ENCODE measurements around the gene KAZN.

The KAZN gene

GRCh38 chr1:15148475-15148874, 550.0 kb downstream of the KAZN start:
- no peak for DNase-seq (ENCODE audit: low read depth)
- H3K4me3 ChIP-seq (ENCODE audit: low read depth, low read length): no peak overlapping the region
- in situ Hi-C loops (cut with HindIII; ENCODE audit: low sequenced_read_pairs): loop anchor here (25.0 kb wide), 2 partner anchors 139 to 289 kb away; partner anchors contain the start of gene CTRC
- TF ChIP-seq CTCF (IDR thresholded peaks at IDR 0.05; ENCODE audit: low read depth, low read length, missing control alignments): no peak

GRCh38 chr1:15148941-15149340, 550.5 kb downstream of the KAZN start:
- no peak for TF ChIP-seq CTCF (IDR thresholded peaks at IDR 0.05; ENCODE audit: low read depth, low read length, missing control alignments)
- DNase-seq (ENCODE audit: low read depth): no peak
- in situ Hi-C loops (cut with HindIII; ENCODE audit: low sequenced_read_pairs): loop anchor here (25.0 kb wide), 2 partner anchors 138 to 288 kb away; partner anchors contain the start of gene CTRC
- no peak overlapping the region for H3K4me3 ChIP-seq (ENCODE audit: low read depth, low read length)

- no peak for TF ChIP-seq CTCF (IDR thresholded peaks at IDR 0.05; ENCODE audit: low read depth, low read length, missing control alignments)
- in situ Hi-C loops (cut with HindIII; ENCODE audit: low sequenced_read_pairs): no loop called here
- H3K4me3 ChIP-seq (ENCODE audit: low read depth, low read length): no peak overlapping the region
Observed at GRCh38 chr1:15150376-15150775, 551.9 kb downstream of the KAZN start.

GRCh38 chr1:15151377-15151806, 552.9 kb downstream of the KAZN start:
- TF ChIP-seq CTCF (IDR thresholded peaks at IDR 0.05; ENCODE audit: low read depth, low read length, missing control alignments): no peak
- H3K4me3 ChIP-seq (ENCODE audit: low read depth, low read length): no peak overlapping the region
- in situ Hi-C loops (cut with HindIII; ENCODE audit: low sequenced_read_pairs): no loop called here
- DNase-seq (ENCODE audit: low read depth): no peak

More at GRCh38 chr1:15150376-15150775, 551.9 kb downstream of the KAZN start:
- DNase-seq (ENCODE audit: low read depth): no peak

GRCh38 chr1:15151871-15152270, 553.4 kb downstream of the KAZN start:
- TF ChIP-seq CTCF (IDR thresholded peaks at IDR 0.05; ENCODE audit: low read depth, low read length, missing control alignments): no peak
- in situ Hi-C loops (cut with HindIII; ENCODE audit: low sequenced_read_pairs): no loop called here

GRCh38 chr1:15152318-15153183, 554.1 kb downstream of the KAZN start:
- peak overlapping the region; percentile 50 for H3K4me3 ChIP-seq (ENCODE audit: low read depth, low read length)
- TF ChIP-seq CTCF (IDR thresholded peaks at IDR 0.05; ENCODE audit: low read depth, low read length, missing control alignments): peak; percentile 78
- DNase-seq (ENCODE audit: low read depth): peak; percentile 77
- in situ Hi-C loops (cut with HindIII; ENCODE audit: low sequenced_read_pairs): no loop called here

More at GRCh38 chr1:15151871-15152270, 553.4 kb downstream of the KAZN start:
- peak overlapping the region; percentile 50 for H3K4me3 ChIP-seq (ENCODE audit: low read depth, low read length)
- DNase-seq (ENCODE audit: low read depth): no peak

Data from astrocyte of the cerebellum (primary cell).